ENCODE data around the gene RYR3.

- TF ChIP-seq EZH2phosphoT487 (IDR thresholded peaks at IDR 0.05; ENCODE audit: borderline replicate concordance): no peak
- TF ChIP-seq, protein P1, sequence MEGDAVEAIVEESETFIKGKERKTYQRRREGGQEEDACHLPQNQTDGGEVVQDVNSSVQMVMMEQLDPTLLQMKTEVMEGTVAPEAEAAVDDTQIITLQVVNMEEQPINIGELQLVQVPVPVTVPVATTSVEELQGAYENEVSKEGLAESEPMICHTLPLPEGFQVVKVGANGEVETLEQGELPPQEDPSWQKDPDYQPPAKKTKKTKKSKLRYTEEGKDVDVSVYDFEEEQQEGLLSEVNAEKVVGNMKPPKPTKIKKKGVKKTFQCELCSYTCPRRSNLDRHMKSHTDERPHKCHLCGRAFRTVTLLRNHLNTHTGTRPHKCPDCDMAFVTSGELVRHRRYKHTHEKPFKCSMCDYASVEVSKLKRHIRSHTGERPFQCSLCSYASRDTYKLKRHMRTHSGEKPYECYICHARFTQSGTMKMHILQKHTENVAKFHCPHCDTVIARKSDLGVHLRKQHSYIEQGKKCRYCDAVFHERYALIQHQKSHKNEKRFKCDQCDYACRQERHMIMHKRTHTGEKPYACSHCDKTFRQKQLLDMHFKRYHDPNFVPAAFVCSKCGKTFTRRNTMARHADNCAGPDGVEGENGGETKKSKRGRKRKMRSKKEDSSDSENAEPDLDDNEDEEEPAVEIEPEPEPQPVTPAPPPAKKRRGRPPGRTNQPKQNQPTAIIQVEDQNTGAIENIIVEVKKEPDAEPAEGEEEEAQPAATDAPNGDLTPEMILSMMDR (conservative IDR thresholded peaks at IDR 0.05; ENCODE audit: low read length): no peak
These were observed 158.0 kb downstream of the RYR3 start for GRCh38 chr15:33468740-33469139.
